ENCODE data around the gene ZNF695. TPM values are rescaled to one million over a fixed set of nuclear protein-coding genes. Genes with fewer than 3 reads are reported as not detected.

ZNF695 gene
- total and polyA plus RNA-seq, 2 donors (not counting 3 experiments of a cell fraction or from before 2014, with no cell fraction given), result 2.0 to 5.5 TPM

DNA sequence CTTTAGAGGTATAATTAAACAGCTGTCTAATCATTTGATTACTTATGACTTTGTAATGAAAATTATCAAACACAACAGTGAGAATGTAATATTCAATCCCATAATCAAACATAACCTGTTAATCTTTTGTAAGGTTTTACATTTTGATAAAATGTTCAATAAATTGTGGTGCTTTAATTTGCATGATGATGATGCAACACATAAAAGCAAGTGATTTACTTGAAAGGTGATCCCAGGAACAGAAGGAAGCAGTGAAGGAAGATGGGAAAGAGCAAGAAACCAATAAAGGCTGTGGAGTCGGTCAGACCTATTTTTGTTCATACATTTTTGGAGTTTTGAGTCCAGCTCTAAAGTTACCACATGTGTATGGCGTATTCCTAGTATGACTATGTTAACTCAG lies 29.6 kb downstream of the ZNF695 start:
- Histone ChIP-seq H3K9me3 (replicated peaks; ENCODE audit: control insufficient read depth, insufficient read depth, low read length) (no peaks in the 10 kb centered on the region), H3K9me1 (replicated peaks; ENCODE audit: control insufficient read depth, extremely low read depth, insufficient read depth, low read length) (no peaks in the 10 kb centered on the region), H3K27ac (ENCODE audit: insufficient read depth, low read depth, low read length) (no peak overlapping the region), H3K27me3 (ENCODE audit: control insufficient read depth in 2 of 2, insufficient read depth in 2 of 2, low read length in 2 of 2) (no peaks in the 10 kb centered on the region), H3K9ac (replicated peaks; ENCODE audit: extremely low read depth, insufficient read depth, low read length) (no peak overlapping the region), H3K36me3 (ENCODE audit: control insufficient read depth in 2 of 2, extremely low read depth in 1 of 2, insufficient read depth in 2 of 2, low read length in 2 of 2) (no peaks in the 10 kb centered on the region), H3K4me1 (ENCODE audit: control insufficient read depth, extremely low read depth, insufficient read depth, low read length) (no peaks in the 10 kb centered on the region), H3K4me2 (ENCODE audit: insufficient read depth, low read length) (no peak overlapping the region), H2AFZ (ENCODE audit: low read depth, low read length) (no peak overlapping the region), H3K79me2 (ENCODE audit: control insufficient read depth, insufficient read depth, low read length) (no peaks in the 10 kb centered on the region), H3K4me3 (replicated peaks in 1 of 3; ENCODE audit: insufficient read depth in 1 of 3, low read depth in 1 of 3, low read length in 3 of 3) (no peak overlapping the region), H4K20me1 (replicated peaks; ENCODE audit: control insufficient read depth, extremely low read depth, insufficient read depth, low read length) (no peaks in the 10 kb centered on the region)
- no peak for FAIRE-seq
- dilution Hi-C loops (cut with MboI; ENCODE audit: extremely low pct_ligation_motif_present, low sequenced_read_pairs) (no loop called here), intact Hi-C loops (cut with micrococcal nuclease) (loop anchor here (10.0 kb wide), 1 partner anchor 143 kb away; no protein-coding TSS in a partner anchor)
- ChIA-PET POLR2A (no interaction called here), CTCF (no interaction called here)
- BruUV-seq (replicated peaks), result no TSS peak
- DNase-seq (ENCODE audit: low read depth, low spot score), result no peak
- TF ChIP-seq EZH2 (IDR thresholded peaks at IDR 0.05; ENCODE audit: borderline replicate concordance, low read depth, low read length, severe bottlenecking) (no peak), MYC (IDR thresholded peaks at IDR 0.05; ENCODE audit: low read depth, low read length) (no peak), POLR2A (IDR thresholded peaks at IDR 0.05; ENCODE audit: low read depth, low read length) (no peak), CTCF (IDR thresholded peaks at IDR 0.05; ENCODE audit: extremely low read depth in 1 of 2, insufficient read depth in 1 of 2, low read depth in 1 of 2, low read length in 2 of 2) (no peak), FOS (IDR thresholded peaks at IDR 0.05; ENCODE audit: borderline replicate concordance, insufficient read depth, low read length) (no peak), GATA2 (IDR thresholded peaks at IDR 0.05; ENCODE audit: insufficient read depth, insufficient read length, low read depth, low read length) (no peak), POLR2AphosphoS5 (IDR thresholded peaks at IDR 0.05; ENCODE audit: insufficient read depth, low read depth, low read length) (no peak), JUN (IDR thresholded peaks at IDR 0.05; ENCODE audit: borderline replicate concordance, insufficient read depth, insufficient read length, low read depth) (no peak)
- TF ChIP-seq, protein P1, sequence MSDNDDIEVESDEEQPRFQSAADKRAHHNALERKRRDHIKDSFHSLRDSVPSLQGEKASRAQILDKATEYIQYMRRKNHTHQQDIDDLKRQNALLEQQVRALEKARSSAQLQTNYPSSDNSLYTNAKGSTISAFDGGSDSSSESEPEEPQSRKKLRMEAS (IDR thresholded peaks at IDR 0.05; ENCODE audit: insufficient read depth, insufficient read length), result no peak

Data from endothelial cell of umbilical vein (primary cell).